ENCODE results near the gene CNGB1.
A peak's percentile ranks its signal among the peaks of the same experiment; 100 is the strongest.
"Not testable (repeated sequence)": the region's sequence is repeated elsewhere in the genome, so short reads cannot be mapped to it uniquely, and the experiment has no call there.

CNGB1 gene

DNA sequence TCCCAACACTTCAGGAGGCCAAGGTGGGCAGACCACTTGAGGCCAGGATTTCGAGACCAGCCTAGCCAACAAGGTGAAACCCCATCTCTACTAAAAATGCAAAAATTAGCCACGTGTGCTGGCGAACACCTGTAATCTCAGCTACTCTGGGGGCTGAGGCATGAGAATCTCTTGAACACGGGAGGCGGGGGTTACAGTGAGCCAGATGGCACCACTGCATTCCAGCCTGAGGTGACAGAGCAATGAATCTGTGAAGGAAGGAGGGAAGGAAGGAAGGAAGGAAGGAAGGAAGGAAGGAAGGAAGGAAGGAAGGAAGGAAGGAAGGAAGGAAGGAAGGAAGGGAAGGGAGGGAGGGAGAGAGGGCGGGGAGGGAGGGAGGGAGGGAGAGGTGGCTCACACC, 124.0 kb downstream of the CNGB1 start:
- DNase-seq, result not testable (repeated sequence)

DNA sequence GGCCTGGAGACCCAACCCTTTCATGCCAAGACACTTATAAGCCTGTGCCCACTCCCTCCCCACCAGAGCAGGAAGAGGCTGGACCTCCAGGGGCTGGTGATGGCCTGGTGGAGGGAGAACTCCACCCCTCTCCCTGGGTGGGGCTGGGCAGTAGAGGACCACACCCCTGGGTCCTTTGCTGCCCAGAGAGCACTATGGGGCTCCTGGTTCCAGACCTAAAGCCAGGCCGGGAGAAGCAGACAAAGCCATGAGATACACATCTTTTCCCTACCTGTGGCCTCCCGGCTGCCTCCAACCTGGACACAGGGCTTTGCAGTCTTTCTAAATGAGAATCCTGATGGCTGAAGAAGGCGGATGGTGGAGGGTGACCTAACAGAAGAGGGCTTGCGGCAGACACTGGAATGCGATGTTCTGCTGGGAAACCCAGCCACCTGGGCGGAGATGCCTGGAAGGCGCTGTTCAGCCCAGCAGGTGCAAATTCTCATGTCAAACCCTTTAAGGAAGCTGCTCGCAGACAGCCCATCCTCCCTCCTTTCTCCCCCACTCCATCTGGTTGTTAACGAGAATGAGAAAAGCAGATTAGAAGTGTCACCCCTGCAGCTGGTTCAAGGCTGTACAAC, 124.7 kb downstream of the CNGB1 start:
- DNase-seq, result peak; percentile 27

DNA sequence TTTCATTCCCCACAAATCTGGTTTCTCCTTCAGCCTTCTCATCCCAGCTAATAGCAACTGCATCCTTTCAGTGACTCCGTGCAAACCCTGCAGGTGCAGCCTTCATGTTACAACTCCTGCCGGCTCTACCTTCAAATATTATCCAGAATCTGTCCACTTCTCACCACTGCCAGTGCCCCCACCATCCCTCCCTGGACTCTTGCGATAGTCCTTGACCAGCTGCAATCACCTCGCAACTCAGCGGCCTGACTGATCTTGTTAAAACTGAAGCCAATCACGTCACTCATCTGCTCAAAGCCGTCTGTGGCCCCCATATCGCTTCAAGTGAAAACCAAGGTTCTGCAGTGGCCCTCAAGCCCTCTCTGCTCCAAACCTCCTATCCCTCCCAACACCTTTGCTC, 125.8 kb downstream of the CNGB1 start:
- DNase-seq, result no peak

DNA sequence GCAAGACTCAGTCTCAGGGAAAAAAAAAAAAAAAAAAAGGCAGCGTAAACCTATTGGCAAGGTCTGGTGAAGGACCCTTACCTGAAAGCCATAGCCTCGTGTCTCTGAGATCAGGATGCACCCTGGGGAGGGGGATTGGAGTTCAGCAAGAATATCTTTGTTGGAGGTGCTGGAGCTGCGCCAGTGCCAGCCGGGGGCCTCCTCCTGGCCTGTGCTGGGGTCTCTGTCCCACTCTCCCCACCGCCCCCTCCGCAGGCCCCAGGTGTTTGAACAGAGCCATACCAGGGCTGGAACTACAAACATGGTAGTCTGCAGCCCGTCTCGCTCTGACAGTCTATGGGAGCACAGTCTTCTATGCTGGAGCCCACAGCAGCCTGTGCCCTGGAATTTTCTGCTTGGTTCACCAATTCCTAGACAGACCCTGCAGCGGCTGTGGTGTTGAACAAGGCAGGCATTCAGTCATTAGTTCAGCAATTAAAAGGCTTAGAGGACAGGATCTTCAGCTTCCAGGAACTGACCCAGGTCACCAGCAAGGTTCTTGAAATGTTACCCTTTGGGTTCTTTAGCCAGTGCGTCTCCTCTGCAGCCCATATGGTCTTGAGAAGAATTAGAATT, 126.4 kb downstream of the CNGB1 start:
- no peak for DNase-seq

DNA sequence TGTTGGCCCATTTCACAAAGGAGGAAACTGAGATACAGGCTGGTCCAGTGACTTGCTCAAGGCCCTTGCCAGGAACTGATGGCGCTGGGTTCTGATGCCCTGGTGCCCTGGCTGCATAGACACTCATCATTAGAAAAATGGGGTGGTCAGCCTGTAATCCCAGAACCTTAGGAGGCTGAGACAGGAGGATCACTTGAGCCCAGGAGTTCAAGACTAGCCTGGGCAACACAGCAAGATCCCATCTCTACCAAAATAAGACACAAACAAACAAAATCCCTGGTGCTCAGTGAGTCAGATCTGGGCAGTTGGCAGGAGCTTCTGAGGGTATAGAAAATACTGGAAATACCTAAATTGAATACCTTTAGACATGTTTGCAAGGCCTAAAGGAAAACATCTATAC, 127.5 kb downstream of the CNGB1 start:
- DNase-seq, result no peak

DNA sequence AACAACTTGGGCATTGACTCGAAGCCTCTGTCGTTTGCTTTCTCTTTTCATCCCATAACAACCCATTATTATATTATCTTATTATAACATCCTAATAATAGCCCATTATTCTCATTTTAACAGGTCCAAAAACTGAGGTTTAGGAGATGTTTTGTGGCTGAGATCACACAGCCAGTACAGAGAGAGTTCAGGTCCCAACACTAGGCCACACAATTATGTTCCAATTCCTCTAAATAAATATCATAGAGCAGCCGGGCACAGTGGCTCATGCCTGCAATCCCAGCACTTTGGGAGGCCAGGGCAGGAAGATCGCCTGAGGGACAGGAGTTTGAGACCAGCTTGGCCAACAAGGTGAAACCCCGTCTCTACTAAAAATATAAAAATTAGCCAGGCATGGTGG, 128.3 kb downstream of the CNGB1 start:
- DNase-seq, result no peak

DNA sequence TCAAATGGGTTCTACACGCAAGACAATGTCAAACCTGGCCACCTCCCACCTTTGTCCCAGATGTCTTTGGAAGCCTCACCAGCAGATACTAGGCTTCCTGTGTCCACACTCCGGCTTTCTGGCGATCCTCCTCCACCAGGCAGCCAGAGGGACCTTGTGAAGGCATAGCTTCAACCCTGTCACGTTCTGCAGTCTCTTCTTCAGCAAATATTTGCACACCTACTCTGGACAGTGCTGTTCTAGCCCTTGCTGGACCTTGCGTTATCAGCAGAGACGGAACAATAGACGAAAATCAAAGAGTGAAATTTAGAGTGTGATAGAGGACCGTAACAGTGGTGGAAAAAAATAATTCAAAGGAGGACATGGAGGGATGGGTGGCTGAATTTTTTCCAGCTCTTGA, 130.1 kb downstream of the CNGB1 start:
- no peak for DNase-seq

DNA sequence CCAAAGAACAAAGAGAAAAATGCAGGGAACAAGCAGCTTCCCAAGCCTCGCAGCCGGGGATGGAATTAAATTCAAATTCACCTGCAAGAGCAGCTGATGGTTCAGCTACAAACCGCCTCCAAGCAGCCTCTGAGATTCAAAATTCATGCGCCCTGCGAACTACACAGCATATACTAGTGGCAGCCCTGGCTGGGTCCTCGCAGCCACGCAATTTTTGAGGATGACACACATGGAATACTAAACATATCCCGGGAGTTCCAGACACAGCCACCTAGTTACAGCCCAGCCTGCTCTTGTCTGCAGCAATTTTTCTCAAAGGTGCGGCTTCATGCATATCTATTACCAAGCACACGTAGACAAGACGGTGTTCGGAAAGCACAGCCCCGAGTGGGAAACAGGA, 132.8 kb downstream of the CNGB1 start:
- DNase-seq, result no peak

DNA sequence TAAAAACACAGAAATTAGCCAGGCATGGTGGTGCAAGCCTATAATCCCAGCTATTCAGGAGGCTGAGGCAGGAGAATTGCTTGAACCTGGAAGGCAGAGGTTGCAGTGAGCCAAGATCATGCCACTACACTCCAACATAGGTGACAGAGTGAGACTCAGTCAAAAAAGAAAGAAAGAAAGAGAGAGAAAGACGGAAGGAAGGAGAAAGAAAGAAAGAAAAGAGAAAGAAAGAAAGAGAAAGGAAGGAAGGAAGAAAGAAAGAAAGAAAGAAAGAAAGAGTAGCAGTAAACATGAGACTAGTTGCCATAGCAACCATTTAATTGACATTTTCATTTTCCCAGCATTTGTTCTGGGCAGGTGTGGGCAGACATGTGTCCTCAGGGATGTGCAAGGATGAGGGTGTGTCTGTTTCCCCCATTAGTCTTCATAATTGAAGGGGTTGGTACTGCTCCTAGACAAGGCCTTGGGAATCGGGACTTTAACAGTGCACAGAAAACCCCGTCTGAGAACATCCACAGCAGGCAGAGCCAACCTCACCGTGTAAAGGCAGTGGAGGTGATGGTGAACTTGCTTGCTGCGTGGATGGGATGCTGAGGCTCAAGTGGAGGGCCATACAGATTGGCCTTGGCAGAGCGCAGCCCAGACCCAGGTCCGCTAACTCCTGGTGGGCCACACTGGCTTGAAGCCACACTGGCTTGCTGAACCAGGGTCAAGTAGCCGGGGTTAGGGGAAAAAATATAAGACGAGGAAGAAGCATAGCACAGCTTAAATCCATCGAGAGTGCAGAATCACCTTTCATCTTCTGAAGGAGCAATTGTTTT, 133.4 kb downstream of the CNGB1 start:
- DNase-seq, result no peak

DNA sequence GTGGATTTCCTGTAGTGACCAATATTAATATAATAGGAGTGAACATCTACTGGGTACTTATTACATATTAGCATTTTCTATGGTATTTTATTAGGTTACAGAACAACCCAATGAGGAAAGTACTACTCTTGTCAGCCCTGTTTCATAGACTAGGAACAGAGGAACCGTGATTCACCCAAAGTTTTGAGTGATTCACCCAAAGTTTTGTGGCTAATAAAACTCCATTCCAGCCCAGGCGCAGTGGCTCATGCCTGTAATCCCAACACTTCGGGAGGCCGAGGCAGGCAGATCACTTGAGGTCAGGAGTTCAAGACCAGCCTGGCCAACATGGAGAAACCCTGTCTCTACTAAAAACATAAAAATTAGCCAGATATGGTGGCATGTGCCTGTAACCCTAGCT, 135.5 kb downstream of the CNGB1 start:
- not testable (repeated sequence) for DNase-seq

DNA sequence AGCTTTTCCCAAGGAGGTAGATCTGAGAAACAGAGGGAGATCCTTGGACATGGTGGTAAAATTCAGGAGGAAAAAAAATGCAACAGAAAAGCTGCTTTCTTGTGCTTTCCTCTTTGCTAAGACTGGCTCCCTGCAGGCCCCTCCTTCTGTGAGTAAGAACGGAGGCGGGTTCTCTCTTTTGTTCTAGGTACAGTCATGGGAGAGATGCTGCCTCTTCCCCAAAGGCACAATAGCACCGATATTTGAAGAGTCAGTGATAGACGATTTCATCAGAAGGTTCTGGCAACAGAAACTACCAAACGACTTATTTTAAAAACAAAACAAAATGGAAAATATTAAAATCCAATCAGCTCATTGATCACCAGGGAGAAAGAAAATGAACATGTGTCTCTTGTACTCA, 136.0 kb downstream of the CNGB1 start:
- no peak for DNase-seq

Measured in NCI-H187 treated with DMSO at 0.1 percent for 48 hours (cell line).